ENCODE data around the gene ZNF783.
"Not testable (repeated sequence)": the region's sequence is repeated elsewhere in the genome, so short reads cannot be mapped to it uniquely, and the experiment has no call there.

Gene ZNF783

DNA sequence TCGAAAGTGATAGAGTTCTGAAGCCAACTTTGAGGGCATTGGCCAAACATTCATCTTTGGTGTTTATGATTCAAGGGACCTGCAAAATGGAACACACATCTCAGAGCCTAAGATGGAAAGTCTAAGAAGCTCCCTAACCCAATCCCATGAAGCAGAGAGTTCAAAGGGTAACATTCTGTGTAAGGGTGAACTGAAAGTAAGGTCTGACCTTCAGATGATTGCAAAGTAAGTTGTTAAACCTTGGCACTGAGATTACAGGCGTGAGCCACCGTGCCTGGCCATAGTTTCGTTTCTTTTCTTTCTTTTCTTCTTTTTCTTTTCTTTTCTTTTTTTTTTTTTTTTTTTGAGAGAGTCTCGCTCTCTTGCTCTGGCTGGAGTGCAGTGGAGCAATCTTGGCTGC is 20.3 kb upstream of the ZNF783 start:
- FAIRE-seq, result no peak

DNA sequence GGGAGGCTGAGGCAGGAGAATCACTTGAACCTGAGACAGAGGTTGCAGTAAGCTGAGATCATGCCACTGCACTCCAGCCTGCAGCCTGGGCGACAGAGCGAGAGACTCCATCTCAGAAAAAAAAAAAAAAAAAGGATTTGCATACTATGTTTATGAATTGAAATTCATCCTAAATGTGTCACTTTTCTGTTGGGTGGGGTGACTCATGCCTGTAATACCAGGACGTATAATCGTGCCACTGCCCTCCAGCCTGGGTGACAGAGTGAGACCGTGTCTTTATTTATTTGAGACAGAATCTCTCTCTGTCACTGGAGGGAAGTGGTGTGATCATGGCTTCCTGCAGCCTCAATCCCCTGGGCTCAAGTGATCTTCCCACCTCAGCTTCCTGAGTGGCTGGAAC is 16.8 kb upstream of the ZNF783 start:
- no peak for FAIRE-seq

- no peak for FAIRE-seq
These were observed 16.3 kb upstream of the ZNF783 start for GRCh38 chr7:149245744-149246143.

- no peak for FAIRE-seq
These were observed 13.2 kb upstream of the ZNF783 start for GRCh38 chr7:149248777-149249176.

GRCh38 chr7:149250151-149250550 is 11.8 kb upstream of the ZNF783 start:
- FAIRE-seq, result not testable (repeated sequence)

GRCh38 chr7:149251518-149251917 is 10.5 kb upstream of the ZNF783 start:
- not testable (repeated sequence) for FAIRE-seq

DNA sequence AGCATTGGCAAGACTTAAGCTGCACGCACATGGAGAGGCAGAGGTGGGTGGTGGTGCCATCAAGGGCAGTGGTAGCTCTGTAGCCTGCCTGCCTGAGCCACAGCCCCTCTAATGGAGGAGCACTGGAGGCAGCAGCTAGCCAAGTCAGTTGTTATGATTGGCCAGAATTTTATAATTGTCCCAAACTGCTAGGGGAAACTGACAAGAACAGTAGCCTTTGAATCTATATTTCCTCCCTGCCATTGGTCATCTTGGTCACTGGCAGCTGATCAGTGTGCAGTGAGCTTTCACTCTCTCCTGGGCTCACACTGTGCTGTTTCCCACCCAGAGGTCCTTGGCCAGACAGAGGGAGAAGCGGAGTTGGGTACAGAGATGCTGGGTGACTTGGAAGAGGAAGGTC is 9.6 kb upstream of the ZNF783 start:
- no peak for FAIRE-seq

GRCh38 chr7:149253665-149254064 is 8.3 kb upstream of the ZNF783 start:
- FAIRE-seq, result no peak

- no peak for FAIRE-seq
These were observed 7.7 kb upstream of the ZNF783 start for GRCh38 chr7:149254181-149254858.

DNA sequence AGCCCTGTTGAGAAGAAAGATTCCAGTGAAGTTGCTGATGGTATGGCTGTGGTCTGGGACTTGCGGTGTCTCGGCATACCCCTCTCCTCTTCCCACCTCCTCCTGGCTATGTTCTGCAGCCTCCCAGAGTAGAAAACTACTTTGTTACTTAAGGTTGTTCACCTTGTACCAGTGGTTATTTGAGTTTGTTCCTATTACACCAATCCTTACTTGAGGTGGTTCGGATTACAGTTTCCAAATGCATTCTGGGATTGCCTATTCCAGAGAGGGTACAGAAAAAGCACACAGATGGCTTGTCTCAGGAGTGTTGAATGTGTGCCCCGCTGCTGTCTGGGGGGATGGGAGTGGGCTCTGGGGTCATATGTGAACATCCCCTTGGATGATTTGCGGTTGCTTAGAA is 6.8 kb upstream of the ZNF783 start:
- FAIRE-seq, result no peak

- FAIRE-seq, result no peak
These were observed 5.4 kb upstream of the ZNF783 start for GRCh38 chr7:149256568-149256967.

GRCh38 chr7:149257146-149257545 is 4.8 kb upstream of the ZNF783 start:
- no peak for FAIRE-seq

GRCh38 chr7:149261316-149261828 is 624 bp upstream of the ZNF783 start:
- no peak for FAIRE-seq

DNA sequence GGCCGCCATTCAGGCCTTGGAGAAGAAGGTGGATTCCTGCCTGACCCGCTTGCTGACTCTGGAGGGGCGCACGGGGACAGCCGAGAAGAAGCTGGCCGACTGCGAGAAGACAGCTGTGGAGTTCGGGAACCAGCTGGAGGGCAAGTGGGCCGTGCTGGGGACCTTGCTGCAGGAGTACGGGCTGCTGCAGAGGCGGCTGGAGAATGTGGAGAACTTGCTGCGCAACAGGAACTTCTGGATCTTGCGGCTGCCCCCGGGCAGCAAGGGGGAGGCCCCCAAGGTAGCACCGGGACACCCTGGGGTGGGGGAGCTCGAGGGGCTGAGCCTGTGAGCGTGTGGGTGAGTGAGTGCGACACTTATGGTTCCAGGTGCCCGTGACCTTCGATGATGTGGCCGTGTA is 4.5 kb downstream of the ZNF783 start:
- FAIRE-seq, result no peak

- no peak for FAIRE-seq
These were observed 5.7 kb downstream of the ZNF783 start for GRCh38 chr7:149267733-149268132.

- FAIRE-seq, result not testable (repeated sequence)
These were observed 12.4 kb downstream of the ZNF783 start for GRCh38 chr7:149274424-149274823.

GRCh38 chr7:149277871-149278270 is 15.9 kb downstream of the ZNF783 start:
- no peak for FAIRE-seq

DNA sequence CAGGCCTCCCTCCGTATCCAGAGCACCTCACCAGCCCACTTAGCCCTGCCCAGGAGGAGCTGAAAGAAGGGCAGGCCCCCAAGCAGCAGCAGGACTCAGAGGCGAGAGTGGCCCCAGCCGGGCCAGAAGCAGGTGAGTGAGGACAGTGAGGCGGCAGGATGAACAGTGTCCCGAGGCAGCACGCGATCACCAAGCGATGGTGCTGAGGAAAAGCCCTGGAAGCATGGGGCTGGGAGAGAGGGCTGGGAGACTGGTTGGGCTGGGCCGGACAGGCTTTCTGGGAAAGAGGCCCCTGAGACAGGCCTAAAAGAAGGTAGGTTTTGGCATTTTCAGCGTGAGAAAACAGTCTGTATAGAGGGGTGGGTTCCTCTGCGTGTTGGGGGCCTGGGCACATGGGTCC is 16.4 kb downstream of the ZNF783 start:
- FAIRE-seq, result no peak

DNA sequence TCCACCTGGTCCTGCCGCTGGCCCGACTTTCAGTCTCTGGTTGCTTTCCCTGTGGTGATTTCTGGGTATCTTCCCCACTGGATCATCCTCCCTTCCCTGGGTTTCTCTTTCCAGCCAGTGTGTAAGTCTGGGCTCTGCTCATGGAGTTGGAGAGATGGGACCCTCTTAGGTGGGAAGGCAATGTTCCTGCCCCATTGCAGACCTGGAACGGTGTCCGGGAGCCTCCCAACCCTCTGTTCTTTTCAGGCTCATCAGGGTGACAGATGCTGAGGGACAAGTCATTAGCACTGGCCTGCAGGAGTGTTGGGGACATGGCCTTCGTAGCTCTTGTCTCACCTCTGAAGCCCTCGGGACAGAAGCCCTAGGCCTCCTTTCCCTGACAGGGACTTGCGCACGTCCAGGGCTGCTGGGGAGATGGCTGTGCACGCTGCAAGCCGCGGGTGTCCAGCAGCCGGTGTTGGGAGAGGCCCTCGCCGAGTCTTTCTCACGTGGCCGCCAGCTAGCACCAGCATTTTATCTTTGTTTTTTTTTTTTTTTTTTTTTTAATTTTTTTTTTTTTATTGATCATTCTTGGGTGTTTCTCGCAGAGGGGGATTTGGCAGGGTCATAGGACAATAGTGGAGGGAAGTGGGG is 17.2 kb downstream of the ZNF783 start:
- no peak for FAIRE-seq

- no peak for FAIRE-seq
These were observed 18.2 kb downstream of the ZNF783 start for GRCh38 chr7:149280151-149280550.

DNA sequence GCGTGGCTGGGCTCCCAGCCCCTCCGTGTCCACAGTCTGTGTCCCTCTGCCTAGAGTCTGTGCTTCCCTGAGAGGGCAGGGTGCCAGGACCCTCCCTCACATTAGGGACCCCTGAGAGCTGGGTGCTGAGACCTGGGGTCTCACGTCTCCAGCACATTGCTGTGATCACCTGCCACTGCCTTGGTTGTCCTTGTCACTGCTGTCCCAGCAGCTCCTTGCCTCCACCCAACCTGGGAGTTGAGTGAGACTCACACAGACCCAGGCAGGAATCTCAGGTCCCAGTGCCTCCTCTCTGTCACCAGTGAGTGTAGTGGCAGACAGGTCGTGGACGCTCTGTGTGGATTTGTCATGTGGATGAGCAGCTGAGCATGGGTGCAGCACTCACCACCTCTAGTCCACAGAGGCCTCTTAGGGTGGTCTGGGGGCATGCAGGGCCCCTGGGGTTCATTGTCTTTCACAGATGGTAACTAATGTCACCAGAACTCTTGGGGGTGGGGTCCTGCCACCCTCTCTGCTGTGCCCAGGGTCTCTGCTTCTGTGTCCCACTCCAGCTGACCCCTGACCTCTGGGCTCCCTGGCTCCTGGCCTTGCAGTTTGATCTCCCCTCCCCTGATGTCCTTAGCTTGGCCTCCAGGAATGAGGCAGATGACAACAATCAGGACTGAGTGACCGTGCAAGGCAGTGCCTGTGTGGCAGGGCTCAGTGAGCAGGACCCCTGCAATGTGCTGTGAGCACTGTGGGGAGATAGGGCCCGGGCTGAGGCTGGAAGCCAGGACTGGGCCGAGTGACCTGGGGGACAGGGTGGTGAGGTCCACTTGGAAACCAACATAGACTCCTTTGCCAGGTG is 18.9 kb downstream of the ZNF783 start:
- FAIRE-seq, result no peak

- FAIRE-seq, result no peak
These were observed 19.7 kb downstream of the ZNF783 start for GRCh38 chr7:149281508-149282330.

DNA sequence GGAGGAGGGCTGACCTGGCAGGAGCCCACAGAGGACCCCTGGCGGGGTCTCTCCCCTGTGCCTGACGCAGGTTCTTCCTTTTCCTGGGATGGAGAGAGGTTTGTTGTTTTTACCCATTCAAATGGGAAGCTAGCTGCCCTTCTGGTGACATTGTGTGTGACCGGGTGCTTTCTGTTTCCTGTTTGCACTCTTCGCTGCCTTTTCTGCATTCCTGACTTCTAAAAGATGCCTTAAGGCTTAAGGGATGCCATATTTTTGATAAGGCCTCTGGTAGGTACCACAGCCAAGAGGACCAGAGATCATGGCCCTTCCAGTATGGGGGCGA is 20.3 kb downstream of the ZNF783 start:
- no peak for FAIRE-seq
